ENCODE data around the gene SPATA20.

The SPATA20 gene

GRCh38 chr17:50590946-50591737 is 44.2 kb downstream of the SPATA20 start:
- TF ChIP-seq CTCF (IDR thresholded peaks at IDR 0.05; ENCODE audit: borderline replicate concordance, insufficient read depth, low read depth, low read length) = no peak

GRCh38 chr17:50593321-50593720 is 46.3 kb downstream of the SPATA20 start:
- H3K4me3 ChIP-seq (ENCODE audit: low read depth, low read length) = no peak overlapping the region
- TF ChIP-seq CTCF (IDR thresholded peaks at IDR 0.05; ENCODE audit: borderline replicate concordance, insufficient read depth, low read depth, low read length) = no peak

More at GRCh38 chr17:50590946-50591737, 44.2 kb downstream of the SPATA20 start:
- no peak overlapping the region for H3K4me3 ChIP-seq (ENCODE audit: low read depth, low read length)

GRCh38 chr17:50594128-50594823 is 47.3 kb downstream of the SPATA20 start:
- no peak for TF ChIP-seq CTCF (IDR thresholded peaks at IDR 0.05; ENCODE audit: borderline replicate concordance, insufficient read depth, low read depth, low read length)
- H3K4me3 ChIP-seq (ENCODE audit: low read depth, low read length) = no peak overlapping the region

GRCh38 chr17:50594892-50595291 is 47.9 kb downstream of the SPATA20 start:
- no peak for TF ChIP-seq CTCF (IDR thresholded peaks at IDR 0.05; ENCODE audit: borderline replicate concordance, insufficient read depth, low read depth, low read length)

GRCh38 chr17:50596191-50597037 is 49.4 kb downstream of the SPATA20 start:
- TF ChIP-seq CTCF (IDR thresholded peaks at IDR 0.05; ENCODE audit: borderline replicate concordance, insufficient read depth, low read depth, low read length) = no peak

More at GRCh38 chr17:50594892-50595291, 47.9 kb downstream of the SPATA20 start:
- no peak overlapping the region for H3K4me3 ChIP-seq (ENCODE audit: low read depth, low read length)

GRCh38 chr17:50598487-50598886 is 51.5 kb downstream of the SPATA20 start:
- H3K4me3 ChIP-seq (ENCODE audit: low read depth, low read length) = no peak overlapping the region
- no peak for TF ChIP-seq CTCF (IDR thresholded peaks at IDR 0.05; ENCODE audit: borderline replicate concordance, insufficient read depth, low read depth, low read length)

More at GRCh38 chr17:50596191-50597037, 49.4 kb downstream of the SPATA20 start:
- no peak overlapping the region for H3K4me3 ChIP-seq (ENCODE audit: low read depth, low read length)

Data from GM12875 (cell line).